ENCODE data around the gene WDFY4. TPM values are rescaled to one million over a fixed set of nuclear protein-coding genes. Genes with fewer than 3 reads are reported as not detected.

WDFY4 gene
- total RNA-seq, 2 donors from 2014 or later: not detected

- H3K9ac ChIP-seq (ENCODE audit: extremely low read depth, low read length, poor library complexity, severe bottlenecking): no peak overlapping the region
- 91 to 100% methylated on average over 6 to 9 of the region's 9 CpGs for WGBS, 2 experiments (ENCODE audit: insufficient coverage in 1 of 2, insufficient read length in 1 of 2)
- no peak for TF ChIP-seq CTCF (conservative IDR thresholded peaks at IDR 0.05)
- Mint-ChIP-seq H3K4me3 (no peak overlapping the region), H3K4me1 (no peaks in the 10 kb centered on the region), H3K27me3 (ENCODE audit: insufficient read depth) (peaks cover 80% of the 10 kb centered on the region), H3K36me3 (ENCODE audit: low read depth) (no peaks in the 10 kb centered on the region), H3K9me3 (no peaks in the 10 kb centered on the region), H3K27ac (no peak overlapping the region)
- no peak for DNase-seq
- H3K27ac ChIP-seq (ENCODE audit: low read depth, low read length): no peak overlapping the region
- H3K4me1 ChIP-seq (ENCODE audit: control insufficient read depth, insufficient read depth, low read length): no peaks in the 10 kb centered on the region
- H3K27me3 ChIP-seq (ENCODE audit: control insufficient read depth, insufficient read depth, low read length, poor library complexity, severe bottlenecking): no peaks in the 10 kb centered on the region
- H3K36me3 ChIP-seq (ENCODE audit: control insufficient read depth, insufficient read depth, low read length): no peaks in the 10 kb centered on the region
- no peak overlapping the region for H3K4me3 ChIP-seq (ENCODE audit: low read length)
- no peaks in the 10 kb centered on the region for H3K9me3 ChIP-seq (ENCODE audit: control insufficient read depth, low read length)
These were observed 135.6 kb downstream of the WDFY4 start for GRCh38 chr10:48820231-48820630.

GRCh38 chr10:48820699-48821098, 136.0 kb downstream of the WDFY4 start:
- Histone ChIP-seq H3K4me1 (ENCODE audit: control insufficient read depth, insufficient read depth, low read length) (no peaks in the 10 kb centered on the region), H3K9me3 (ENCODE audit: control insufficient read depth, low read length) (no peaks in the 10 kb centered on the region), H3K27me3 (ENCODE audit: control insufficient read depth, insufficient read depth, low read length, poor library complexity, severe bottlenecking) (no peaks in the 10 kb centered on the region), H3K4me3 (ENCODE audit: low read length) (no peak overlapping the region), H3K36me3 (ENCODE audit: control insufficient read depth, insufficient read depth, low read length) (no peaks in the 10 kb centered on the region), H3K9ac (ENCODE audit: extremely low read depth, low read length, poor library complexity, severe bottlenecking) (no peak overlapping the region), H3K27ac (ENCODE audit: low read depth, low read length) (no peak overlapping the region)
- WGBS, 2 experiments (ENCODE audit: insufficient coverage in 1 of 2, insufficient read length in 1 of 2): 93 to 100% methylated on average over 6 to 10 of the region's 10 CpGs
- no peak overlapping the region for H3K27ac Mint-ChIP-seq
- no peaks in the 10 kb centered on the region for H3K4me1 Mint-ChIP-seq
- no peak overlapping the region for H3K4me3 Mint-ChIP-seq
- no peaks in the 10 kb centered on the region for H3K9me3 Mint-ChIP-seq
- H3K27me3 Mint-ChIP-seq (ENCODE audit: insufficient read depth): peaks cover 81% of the 10 kb centered on the region
- no peak for DNase-seq
- no peaks in the 10 kb centered on the region for H3K36me3 Mint-ChIP-seq (ENCODE audit: low read depth)
- no peak for TF ChIP-seq CTCF (conservative IDR thresholded peaks at IDR 0.05)

GRCh38 chr10:48821111-48821510, 136.4 kb downstream of the WDFY4 start:
- Mint-ChIP-seq H3K27ac (no peak overlapping the region), H3K36me3 (ENCODE audit: low read depth) (no peaks in the 10 kb centered on the region), H3K4me1 (no peaks in the 10 kb centered on the region), H3K9me3 (no peaks in the 10 kb centered on the region), H3K27me3 (ENCODE audit: insufficient read depth) (peaks cover 84% of the 10 kb centered on the region), H3K4me3 (no peak overlapping the region)
- 87 to 100% methylated on average over 1 to 4 of the region's 4 CpGs for WGBS, 2 experiments (ENCODE audit: insufficient coverage in 1 of 2, insufficient read length in 1 of 2)
- Histone ChIP-seq H3K9me3 (ENCODE audit: control insufficient read depth, low read length) (no peaks in the 10 kb centered on the region), H3K4me3 (ENCODE audit: low read length) (no peak overlapping the region), H3K36me3 (ENCODE audit: control insufficient read depth, insufficient read depth, low read length) (no peaks in the 10 kb centered on the region), H3K27me3 (ENCODE audit: control insufficient read depth, insufficient read depth, low read length, poor library complexity, severe bottlenecking) (no peaks in the 10 kb centered on the region), H3K27ac (ENCODE audit: low read depth, low read length) (no peak overlapping the region), H3K4me1 (ENCODE audit: control insufficient read depth, insufficient read depth, low read length) (no peaks in the 10 kb centered on the region), H3K9ac (ENCODE audit: extremely low read depth, low read length, poor library complexity, severe bottlenecking) (no peak overlapping the region)
- no peak for DNase-seq
- TF ChIP-seq CTCF (conservative IDR thresholded peaks at IDR 0.05): no peak

Data from endodermal cell (in vitro differentiated cells).